Measurements from ENCODE around the gene CAPZA1. TPM values are rescaled to one million over a fixed set of nuclear protein-coding genes. Genes with fewer than 3 reads are reported as not detected.
A peak's percentile ranks its signal among the peaks of the same experiment; 100 is the strongest.

Gene CAPZA1
- 180 and 299 TPM in 2 replicates for total RNA-seq

GRCh38 chr1:112619518-112620376 lies at the start of gene CAPZA1:
CAPZA1 (plus strand) TSS chr1:112619832; CDS start chr1:112619845, 13 bp downstream.
- no peak for TF ChIP-seq CTCF (IDR thresholded peaks at IDR 0.05; ENCODE audit: insufficient read depth, low read depth, low read length)
- peak within 1 kb of the TSS; percentile 96 for H3K4me3 ChIP-seq (ENCODE audit: low read depth, low read length)
- peak; percentile 94 for DNase-seq (ENCODE audit: low read depth)

GRCh38 chr1:112575154-112575804 lies 44.4 kb upstream of the CAPZA1 start:
- peak; percentile 99 for DNase-seq (ENCODE audit: low read depth)
- no peak for TF ChIP-seq CTCF (IDR thresholded peaks at IDR 0.05; ENCODE audit: insufficient read depth, low read depth, low read length)

GRCh38 chr1:112576240-112576639 lies 43.4 kb upstream of the CAPZA1 start:
- TF ChIP-seq CTCF (IDR thresholded peaks at IDR 0.05; ENCODE audit: insufficient read depth, low read depth, low read length) = no peak
- DNase-seq (ENCODE audit: low read depth) = no peak
- no peak overlapping the region for H3K4me3 ChIP-seq (ENCODE audit: low read depth, low read length)

More at GRCh38 chr1:112575154-112575804, 44.4 kb upstream of the CAPZA1 start:
- no peak overlapping the region for H3K4me3 ChIP-seq (ENCODE audit: low read depth, low read length)

- TF ChIP-seq CTCF (IDR thresholded peaks at IDR 0.05; ENCODE audit: insufficient read depth, low read depth, low read length) = no peak
- no peak overlapping the region for H3K4me3 ChIP-seq (ENCODE audit: low read depth, low read length)
- DNase-seq (ENCODE audit: low read depth) = peak; percentile 58
Measured at GRCh38 chr1:112579801-112580510, 39.7 kb upstream of the CAPZA1 start.

GRCh38 chr1:112581586-112582192 lies 37.9 kb upstream of the CAPZA1 start:
- no peak for DNase-seq (ENCODE audit: low read depth)

More at GRCh38 chr1:112581586-112582192, 37.9 kb upstream of the CAPZA1 start:
- no peak for TF ChIP-seq CTCF (IDR thresholded peaks at IDR 0.05; ENCODE audit: insufficient read depth, low read depth, low read length)
- H3K4me3 ChIP-seq (ENCODE audit: low read depth, low read length) = no peak overlapping the region
